HL-60/S4 treated with phorbol 12-myristate 13-acetate at 8.2 ng/mL for 4 days and 3 days (cell line): ENCODE results near the gene NUDT3.
"Not testable (repeated sequence)": the region's sequence is repeated elsewhere in the genome, so short reads cannot be mapped to it uniquely, and the experiment has no call there.

Experiments
- in situ Hi-C: fragments of 300-500 bp; cut with MboI; formaldehyde crosslinking; loops from 2 replicates; pipeline ENCODE4 v1.15.0; 2022; ENCODE audit warnings: low sequenced_read_pairs

NUDT3 gene

DNA sequence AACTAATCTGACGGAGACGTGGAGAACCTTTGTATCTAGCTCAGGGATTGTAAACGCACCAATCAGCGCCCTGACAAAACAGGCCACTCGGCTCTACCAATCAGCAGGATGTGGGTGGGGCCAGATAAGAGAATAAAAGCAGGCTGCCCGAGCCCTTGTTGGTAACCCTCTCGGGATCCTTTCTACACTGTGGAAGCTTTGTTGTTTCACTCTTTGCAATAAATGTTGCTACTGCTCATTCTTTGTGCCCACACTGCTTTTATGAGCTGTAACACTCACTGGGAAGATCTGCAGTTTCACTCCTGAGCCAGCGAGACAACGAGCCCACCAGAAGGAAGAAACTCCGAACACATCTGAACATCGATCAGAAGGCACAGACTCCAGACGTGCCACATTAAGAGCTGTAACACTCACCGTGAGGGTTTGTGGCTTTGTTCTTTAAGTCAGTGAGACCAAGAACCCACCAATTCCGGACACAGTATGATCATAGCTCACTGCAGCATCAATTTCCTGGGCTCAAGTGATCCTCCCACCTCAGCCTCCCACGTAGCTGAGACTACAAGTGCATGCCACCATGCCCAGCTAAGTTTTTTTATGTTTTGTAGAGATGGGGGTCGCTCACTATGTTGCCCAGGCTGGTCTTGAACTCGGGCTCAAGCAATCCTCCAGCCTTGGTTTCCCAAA is 122.7 kb downstream of the NUDT3 start:
- in situ Hi-C loops = not testable (repeated sequence)

DNA sequence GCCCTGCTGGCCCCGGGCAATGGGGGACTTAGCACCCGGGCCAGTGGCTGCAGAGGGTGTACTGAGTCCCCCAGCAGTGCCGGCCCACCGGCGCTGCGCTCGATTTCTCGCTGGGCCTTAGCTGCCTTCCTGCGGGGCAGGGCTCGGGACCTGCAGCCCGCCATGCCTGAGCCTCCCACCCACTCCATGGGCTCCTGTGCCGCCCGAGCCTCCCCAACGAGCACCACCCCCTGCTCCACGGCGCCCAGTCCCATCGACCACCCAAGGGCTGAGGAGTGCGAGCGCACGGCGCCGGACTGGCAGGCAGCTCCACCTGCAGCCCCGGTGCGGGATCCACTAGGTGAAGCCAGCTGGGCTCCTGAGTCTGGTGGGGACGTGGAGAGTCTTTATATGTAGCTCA is 123.3 kb downstream of the NUDT3 start:
- in situ Hi-C loops = not testable (repeated sequence)

DNA sequence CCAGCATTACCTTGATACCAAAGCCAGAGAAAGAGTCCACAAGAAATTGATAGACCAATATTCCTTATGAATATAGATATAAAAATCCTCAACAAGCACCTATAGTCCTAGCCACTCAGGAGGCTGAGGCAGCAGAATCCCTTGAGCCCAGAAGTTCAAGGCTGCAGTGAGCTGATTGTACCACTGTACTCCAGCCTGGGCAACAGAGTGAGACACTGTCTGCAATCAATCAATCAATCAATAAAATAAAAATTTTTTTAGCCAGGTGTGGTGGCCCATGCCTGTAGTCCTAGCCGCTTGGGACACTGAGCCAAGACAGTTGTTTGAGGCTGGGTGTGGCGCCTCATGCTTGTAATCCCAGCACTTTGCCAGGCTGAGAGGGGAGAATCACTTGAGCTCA is 124.7 kb downstream of the NUDT3 start:
- in situ Hi-C loops = no loop called here

DNA sequence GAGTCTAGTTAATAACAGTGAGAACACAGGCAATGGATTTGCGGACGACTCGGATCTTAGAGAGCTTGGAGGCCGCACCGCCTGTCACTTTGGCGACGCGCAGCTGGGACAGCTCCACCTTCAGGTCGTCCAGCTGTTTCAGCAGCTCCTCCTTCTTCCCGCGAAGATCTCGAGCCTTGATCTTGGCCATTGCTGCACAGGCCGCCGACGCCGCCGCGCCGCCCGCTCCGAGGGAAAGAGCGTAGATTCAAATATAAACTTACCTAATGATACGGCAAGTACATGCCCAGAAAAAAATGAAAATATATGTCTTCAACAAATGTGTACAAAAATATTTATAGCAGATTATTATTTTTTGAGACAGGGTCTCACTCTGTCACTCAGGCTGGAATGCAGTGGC is 129.0 kb downstream of the NUDT3 start:
- in situ Hi-C loops = not testable (repeated sequence)

DNA sequence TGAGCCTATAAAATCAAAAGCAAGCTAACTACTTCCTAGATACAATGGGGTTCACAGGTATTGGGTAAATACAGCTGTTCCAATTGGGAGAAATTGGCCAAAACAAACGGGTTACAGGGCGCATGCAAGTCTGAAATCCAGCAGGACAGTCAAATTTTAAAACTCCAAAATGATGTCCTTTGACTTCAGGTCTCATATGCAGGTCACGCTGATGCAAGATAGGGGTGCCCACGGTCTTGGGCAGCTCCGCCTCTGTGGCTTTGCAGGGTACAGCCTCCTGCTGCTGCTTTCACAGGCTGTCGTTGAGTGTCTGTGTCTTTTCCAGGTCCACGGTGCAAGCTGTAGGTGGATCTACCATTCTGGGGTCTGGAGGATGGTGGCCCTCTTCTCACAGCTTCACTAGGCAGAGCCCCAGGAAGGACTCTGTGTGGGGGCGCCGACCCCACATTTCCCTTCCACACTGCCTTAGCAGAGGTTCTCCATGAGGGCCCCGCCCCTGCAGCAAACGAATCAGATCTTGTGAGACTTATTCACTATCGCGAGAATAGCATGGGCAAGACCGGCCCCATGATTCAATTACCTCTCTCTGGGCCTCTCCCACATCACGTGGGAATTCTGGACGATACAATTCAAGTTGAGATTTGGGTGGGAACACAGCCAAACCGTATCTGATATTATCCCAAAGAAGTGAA is 131.7 kb downstream of the NUDT3 start:
- in situ Hi-C loops = no loop called here

DNA sequence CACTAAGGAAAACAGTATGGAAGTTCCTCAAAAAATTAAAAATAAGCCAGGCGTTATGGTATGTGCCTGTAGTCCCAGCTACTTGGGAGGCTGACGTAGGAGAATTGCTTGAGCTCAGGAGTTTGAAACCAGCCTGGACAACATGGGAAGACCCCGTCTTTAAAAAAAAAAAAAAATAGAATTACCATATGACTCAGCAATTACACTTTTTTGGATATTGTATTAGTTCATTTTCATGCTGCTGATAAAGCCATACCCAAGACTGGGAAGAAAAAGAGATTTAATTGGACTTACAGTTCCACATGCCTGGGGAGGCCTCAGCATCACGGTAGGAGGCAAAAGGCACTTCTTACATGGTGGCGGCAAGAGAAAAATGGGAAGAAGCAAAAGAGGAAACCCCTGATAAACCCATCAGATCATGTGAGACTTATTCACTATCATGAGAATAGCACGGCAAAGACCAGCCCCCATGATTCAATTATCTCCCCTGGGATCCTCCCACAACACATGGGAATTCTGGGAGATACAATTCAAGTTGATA is 132.9 kb downstream of the NUDT3 start:
- in situ Hi-C loops = no loop called here

DNA sequence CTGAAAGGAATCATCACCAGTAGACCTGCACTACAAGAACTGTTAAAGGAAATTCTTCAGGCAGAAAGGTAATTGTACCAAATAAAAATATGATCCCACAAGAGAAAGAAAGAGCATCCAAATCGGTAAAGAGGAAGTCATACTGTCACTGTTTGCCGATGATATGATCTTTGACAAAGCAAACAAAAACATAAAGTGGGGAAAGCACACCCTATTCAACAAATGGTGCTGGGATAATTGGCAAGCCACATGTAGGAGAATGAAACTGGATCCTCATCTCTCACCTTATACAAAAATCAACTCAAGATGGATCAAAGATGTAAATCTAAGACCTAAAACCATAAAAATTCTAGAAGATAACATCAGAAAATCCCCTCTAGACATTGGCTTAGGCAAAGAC is 140.1 kb downstream of the NUDT3 start:
- in situ Hi-C loops = not testable (repeated sequence)

DNA sequence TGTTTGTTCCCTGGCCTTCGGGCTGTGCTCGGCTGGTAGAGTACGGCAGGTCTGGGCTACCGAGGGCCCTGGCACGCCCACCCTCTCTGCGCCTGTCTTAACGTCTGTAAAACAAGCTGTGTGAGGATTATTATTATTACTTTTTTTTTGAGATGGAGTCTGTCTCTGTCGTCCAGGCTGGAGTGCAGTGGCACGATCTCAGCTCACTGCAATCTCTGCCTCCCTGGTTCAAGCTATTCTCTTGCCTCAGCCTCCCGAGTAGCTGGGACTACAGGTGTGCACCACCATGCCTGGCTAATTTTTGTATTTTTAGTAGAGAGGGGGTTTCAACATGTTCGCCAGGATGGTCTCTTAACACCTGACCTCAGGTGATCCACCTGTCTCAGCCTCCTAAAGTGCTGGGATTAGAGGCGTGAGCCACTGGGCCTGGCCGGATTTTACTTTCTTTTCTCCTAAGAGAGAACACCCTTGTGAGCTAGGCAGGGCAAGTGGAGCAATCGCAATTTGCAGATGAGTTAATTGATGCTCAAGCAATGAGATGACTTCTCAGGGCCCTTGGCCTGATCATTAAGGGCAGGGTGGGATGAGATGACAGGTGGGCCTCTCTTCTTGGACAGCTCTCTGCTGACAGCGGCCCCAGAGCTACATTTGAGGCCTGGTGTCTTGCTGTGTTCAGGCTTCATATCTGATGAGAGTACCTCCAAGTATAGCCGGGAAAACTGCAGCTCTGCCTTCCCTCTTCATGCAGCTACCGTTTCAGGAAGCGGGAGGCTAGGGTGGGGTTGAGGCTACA is 142.8 kb downstream of the NUDT3 start:
- in situ Hi-C loops = loop anchor here (10.0 kb wide), 1 partner anchor 165 kb away; no protein-coding TSS in a partner anchor

DNA sequence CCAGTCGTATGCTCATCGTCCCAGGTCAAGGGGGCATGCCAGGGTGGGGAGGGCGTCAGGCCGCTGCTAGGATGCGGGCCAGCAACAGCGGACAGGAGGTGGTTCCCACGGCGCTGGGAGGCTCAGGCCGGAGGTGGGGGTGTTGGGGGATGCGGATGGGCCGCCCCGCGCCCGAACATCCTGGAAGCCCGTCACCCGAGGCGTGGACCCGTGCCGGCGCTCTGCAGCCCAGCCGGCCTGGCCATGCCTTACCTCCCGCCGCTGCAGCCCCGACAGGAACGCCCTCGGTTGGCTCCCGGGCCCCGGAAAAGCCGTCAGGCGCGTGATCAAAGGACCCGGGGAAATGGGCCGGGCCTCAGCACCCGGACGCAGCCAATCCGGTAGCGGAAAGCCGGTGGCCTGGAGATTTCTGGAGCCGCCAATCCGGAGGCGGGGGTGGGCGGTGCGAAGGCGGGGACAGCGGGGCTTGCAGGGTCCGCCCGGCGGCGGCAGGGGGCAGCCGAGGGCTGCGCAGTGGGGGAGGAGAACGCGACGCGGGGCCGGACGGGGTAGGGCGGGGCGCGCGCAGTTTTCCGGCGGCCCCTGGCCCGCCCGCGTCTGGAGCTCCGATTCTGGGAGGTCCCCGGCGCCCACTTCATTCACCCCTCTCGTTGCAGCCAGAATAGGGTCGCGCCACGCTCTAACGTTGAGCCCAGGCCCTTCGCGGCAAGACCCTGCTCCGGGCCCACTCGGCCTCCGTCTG is 143.6 kb downstream of the NUDT3 start, which contains the start of gene SMIM29:
SMIM29 (minus strand) TSS at position 280 of the 742 bp plus-strand sequence. CDS start 1,215 bp downstream, outside the sequence.
- in situ Hi-C loops = loop anchor here (10.0 kb wide), 1 partner anchor 166 kb away; no protein-coding TSS in a partner anchor

DNA sequence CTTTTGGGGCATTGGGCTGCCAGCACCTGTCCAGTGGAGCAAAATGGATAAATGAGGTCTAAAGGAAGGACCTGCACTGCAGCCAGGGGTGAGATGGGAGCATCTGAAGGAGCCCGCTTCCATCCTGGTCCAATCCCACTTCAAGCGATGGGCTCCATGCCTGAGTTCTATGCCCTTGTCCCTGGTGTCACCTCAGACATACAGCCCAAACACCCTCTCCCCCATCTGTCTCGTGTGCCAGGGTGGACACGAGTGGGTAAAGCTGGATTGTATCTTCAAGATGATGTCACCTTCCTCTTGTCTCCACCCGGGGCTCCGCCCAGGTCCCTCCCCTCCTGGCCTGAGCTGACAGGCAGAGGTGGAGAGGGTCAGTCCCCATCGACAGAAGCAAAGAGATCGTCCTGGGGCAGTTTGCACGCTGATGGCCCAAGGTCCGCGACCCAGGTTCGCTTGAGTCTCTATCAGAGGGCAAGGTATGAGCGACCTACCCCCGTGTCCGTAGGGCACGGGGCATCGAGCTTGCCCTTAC is 144.2 kb downstream of the NUDT3 start:
- in situ Hi-C loops = loop anchor here (10.0 kb wide), 1 partner anchor 167 kb away; no protein-coding TSS in a partner anchor

DNA sequence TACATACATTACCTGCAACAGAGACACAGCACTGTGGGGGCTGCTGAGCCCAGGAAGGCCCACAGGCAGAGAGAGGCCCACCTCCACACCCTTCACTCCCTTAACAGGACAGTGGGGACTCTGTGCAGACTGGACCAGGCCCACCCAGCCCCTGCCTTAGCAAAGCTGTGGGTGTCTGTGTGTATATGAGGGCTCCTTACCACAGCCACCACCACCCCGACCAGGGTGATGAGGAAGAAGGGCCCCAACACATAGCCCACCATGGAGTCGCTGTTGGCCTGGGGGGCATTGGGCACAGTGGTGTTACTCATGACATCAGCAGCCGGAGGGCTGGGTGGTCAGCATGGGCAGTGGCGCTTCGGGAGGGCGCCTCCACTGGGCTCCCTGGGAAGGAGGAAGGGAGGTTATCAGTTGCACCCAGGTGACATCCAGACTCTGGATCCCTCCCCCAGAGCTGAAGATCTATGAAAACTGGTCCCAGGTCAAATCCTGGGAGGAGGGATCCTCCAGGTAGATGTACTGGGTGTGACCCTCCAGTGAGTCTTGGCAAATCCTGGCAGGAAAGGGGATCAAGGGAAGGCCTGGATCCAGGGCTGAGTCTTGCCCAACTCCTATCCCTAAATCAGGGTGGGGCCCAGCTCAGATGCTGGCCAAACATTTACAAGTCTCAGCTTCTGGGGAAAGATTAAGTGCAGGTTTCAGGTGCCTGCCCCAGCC is 144.8 kb downstream of the NUDT3 start:
- in situ Hi-C loops = loop anchor here (10.0 kb wide), 1 partner anchor 167 kb away; no protein-coding TSS in a partner anchor

DNA sequence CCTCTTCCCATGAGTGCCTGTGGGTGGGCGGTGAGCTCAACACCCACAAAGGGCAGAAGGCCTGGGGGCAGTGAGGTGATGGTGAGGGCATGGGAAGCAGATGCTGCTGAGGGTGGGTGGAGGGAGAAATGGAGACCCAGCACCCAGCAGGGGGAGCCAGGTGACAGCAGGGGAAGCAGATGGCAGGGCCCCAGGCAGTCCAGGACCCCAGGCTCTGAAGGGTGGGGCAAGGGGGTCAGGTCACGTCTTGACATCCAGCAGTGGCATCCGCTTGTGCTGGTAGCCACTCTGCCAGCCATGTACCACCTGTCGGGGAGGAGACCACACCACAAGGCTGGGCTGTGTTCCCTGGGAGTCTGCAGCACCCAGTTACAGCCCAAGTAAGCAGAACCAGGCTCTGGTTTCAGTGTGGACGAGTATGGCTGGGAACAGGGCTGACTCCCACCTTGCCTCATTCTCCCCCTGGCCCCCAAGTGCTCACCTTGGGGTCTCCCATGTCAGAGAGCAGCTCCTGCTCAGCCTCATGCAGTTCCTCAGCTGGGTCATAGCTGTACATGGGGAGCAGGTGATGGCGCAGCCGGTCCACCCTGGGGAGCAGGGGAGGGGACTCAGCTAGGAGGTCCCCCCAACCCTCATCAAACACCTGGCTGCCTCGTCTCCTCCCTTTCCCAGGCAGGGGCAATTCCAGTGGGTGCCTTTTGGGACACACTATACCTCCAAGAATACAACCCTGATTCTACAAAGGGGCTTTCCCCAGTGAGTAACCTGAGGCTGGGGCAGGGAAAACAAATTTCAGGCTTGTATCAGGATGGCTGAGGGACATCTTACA is 145.7 kb downstream of the NUDT3 start:
- in situ Hi-C loops = loop anchor here (10.0 kb wide), 1 partner anchor 168 kb away; no protein-coding TSS in a partner anchor

DNA sequence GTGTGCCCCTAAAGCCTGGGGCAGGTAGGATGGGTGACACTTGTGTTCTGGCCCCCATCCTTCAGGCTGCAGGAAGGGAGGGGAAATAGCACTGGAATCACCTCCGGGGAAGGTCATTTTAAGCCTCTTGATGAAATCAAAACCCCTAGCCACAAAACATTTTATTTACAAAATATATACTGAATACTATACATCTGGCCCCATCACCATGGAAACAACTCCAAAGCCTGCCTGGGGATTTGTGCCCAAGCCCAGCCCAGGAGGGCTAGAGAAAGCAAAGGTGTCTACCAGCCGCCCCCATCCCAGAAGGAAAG is 146.3 kb downstream of the NUDT3 start:
- in situ Hi-C loops = loop anchor here (10.0 kb wide), 1 partner anchor 169 kb away; no protein-coding TSS in a partner anchor

DNA sequence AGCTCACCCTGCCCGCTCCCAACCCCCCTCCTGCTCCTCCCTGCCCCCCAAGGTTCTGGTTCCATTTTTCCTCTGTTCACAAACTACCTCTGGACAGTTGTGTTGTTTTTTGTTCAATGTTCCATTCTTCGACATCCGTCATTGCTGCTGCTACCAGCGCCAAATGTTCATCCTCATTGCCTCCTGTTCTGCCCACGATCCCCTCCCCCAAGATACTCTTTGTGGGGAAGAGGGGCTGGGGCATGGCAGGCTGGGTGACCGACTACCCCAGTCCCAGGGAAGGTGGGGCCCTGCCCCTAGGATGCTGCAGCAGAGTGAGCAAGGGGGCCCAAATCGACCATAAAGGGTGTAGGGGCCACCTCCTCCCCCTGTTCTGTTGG is 146.7 kb downstream of the NUDT3 start:
- in situ Hi-C loops = loop anchor here (10.0 kb wide), 1 partner anchor 169 kb away; no protein-coding TSS in a partner anchor

DNA sequence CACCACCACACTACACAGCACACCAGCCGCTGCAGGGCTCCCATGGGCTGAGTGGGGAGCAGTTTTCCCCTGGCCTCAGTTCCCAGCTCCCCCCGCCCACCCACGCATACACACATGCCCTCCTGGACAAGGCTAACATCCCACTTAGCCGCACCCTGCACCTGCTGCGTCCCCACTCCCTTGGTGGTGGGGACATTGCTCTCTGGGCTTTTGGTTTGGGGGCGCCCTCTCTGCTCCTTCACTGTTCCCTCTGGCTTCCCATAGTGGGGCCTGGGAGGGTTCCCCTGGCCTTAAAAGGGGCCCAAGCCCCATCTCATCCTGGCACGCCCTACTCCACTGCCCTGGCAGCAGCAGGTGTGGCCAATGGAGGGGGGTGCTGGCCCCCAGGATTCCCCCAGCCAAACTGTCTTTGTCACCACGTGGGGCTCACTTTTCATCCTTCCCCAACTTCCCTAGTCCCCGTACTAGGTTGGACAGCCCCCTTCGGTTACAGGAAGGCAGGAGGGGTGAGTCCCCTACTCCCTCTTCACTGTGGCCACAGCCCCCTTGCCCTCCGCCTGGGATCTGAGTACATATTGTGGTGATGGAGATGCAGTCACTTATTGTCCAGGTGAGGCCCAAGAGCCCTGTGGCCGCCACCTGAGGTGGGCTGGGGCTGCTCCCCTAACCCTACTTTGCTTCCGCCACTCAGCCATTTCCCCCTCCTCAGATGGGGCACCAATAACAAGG is 147.3 kb downstream of the NUDT3 start:
- in situ Hi-C loops = loop anchor here (10.0 kb wide), 1 partner anchor 170 kb away; no protein-coding TSS in a partner anchor

DNA sequence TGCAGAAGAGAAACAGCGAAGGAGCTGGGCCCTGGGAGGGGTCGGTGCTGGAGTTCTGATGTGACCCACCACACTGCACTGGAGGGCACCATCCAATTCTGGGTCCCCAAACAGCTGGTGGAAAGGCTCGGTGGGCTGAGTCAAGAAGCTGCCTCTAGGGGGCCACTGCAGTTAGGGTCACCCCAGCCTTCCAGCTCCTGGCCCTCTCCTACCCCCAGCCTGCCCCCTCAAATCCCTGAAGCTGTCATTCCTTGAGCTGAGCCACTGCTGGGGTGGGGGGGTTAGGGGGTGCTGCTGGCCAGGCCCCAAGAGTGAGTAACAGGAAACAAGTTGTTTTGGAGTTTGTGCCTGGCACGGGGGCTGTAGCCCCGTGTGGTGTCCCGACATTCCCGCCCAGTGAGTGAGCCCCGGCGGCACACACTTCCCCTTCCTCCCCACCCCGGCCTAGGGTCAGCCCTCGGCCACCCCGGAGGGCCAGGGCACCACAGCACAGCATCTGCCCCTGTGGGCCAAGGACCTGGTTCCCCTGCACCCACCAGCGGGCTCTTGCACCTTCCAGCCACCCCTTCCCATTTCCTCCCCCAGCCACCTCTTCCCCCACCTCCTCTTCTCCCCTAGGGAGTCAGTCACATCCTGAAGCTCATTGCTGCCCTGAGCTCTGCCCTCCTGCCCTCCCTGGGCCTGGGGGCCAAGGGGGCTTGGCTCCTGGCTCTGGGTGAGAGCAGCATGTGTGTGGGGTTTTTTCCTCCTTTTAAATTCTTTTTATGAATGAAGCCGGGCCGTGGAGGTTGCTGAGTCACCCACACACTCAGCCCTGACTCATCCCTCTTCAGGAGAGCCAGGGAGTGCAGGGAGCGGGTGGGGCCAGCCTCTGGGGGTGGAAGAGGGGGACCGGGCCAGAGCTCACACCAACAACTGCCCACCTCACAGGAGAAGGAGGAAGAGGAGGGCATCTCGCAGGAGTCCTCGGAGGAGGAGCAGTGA is 148.3 kb downstream of the NUDT3 start:
- in situ Hi-C loops = loop anchor here (10.0 kb wide), 1 partner anchor 171 kb away; no protein-coding TSS in a partner anchor
